Measurements from ENCODE around the gene OR5K4.

Gene OR5K4

GRCh38 chr3:98402507-98402906 lies 48.9 kb downstream of the OR5K4 start:
- Histone ChIP-seq H3K79me2 (ENCODE audit: control insufficient read depth, low read length) (no peaks in the 10 kb centered on the region), H4K20me1 (ENCODE audit: control insufficient read depth, insufficient read depth, low read depth, low read length) (no peaks in the 10 kb centered on the region), H3K4me3 (ENCODE audit: low read length) (no peak overlapping the region), H3K4me1 (ENCODE audit: control insufficient read depth, low read length) (peaks cover 13% of the 10 kb centered on the region), H3K9me3 (ENCODE audit: control insufficient read depth, insufficient read depth, low read length) (peaks cover 11% of the 10 kb centered on the region; the same call in 1 of the 2 replicates), H3K36me3 (ENCODE audit: control insufficient read depth, low read length) (no peaks in the 10 kb centered on the region), H3K9me2 (replicated peaks; ENCODE audit: control insufficient read depth, low read length) (no peaks in the 10 kb centered on the region), H3K27me3 (ENCODE audit: control insufficient read depth, low read length) (no peaks in the 10 kb centered on the region), H3F3A (ENCODE audit: control insufficient read depth, insufficient read depth) (no peaks in the 10 kb centered on the region), H3K27ac (ENCODE audit: low read depth, low read length) (no peak overlapping the region), H3K4me2 (ENCODE audit: low read length) (no peak overlapping the region)
- no peak for TF ChIP-seq EZH2phosphoT487 (IDR thresholded peaks at IDR 0.05; ENCODE audit: borderline replicate concordance, low read length)
- TF ChIP-seq CTCF (IDR thresholded peaks at IDR 0.05; ENCODE audit: low read depth, low read length, poor library complexity, severe bottlenecking), result no peak

GRCh38 chr3:98404010-98404409 lies 50.4 kb downstream of the OR5K4 start:
- peaks cover 13% of the 10 kb centered on the region for H3K4me1 ChIP-seq (ENCODE audit: control insufficient read depth, low read length)
- H3K4me3 ChIP-seq (ENCODE audit: low read length), result no peak overlapping the region
- no peaks in the 10 kb centered on the region for H3K9me2 ChIP-seq (replicated peaks; ENCODE audit: control insufficient read depth, low read length)
- H3K4me2 ChIP-seq (ENCODE audit: low read length), result no peak overlapping the region
- no peaks in the 10 kb centered on the region for H3K36me3 ChIP-seq (ENCODE audit: control insufficient read depth, low read length)
- H3K27ac ChIP-seq (ENCODE audit: low read depth, low read length), result no peak overlapping the region
- TF ChIP-seq CTCF (IDR thresholded peaks at IDR 0.05; ENCODE audit: low read depth, low read length, poor library complexity, severe bottlenecking) (no peak), EZH2phosphoT487 (IDR thresholded peaks at IDR 0.05; ENCODE audit: borderline replicate concordance, low read length) (no peak)
- H3K27me3 ChIP-seq (ENCODE audit: control insufficient read depth, low read length), result no peaks in the 10 kb centered on the region
- H3K79me2 ChIP-seq (ENCODE audit: control insufficient read depth, low read length), result no peaks in the 10 kb centered on the region
- H4K20me1 ChIP-seq (ENCODE audit: control insufficient read depth, insufficient read depth, low read depth, low read length), result no peaks in the 10 kb centered on the region
- H3F3A ChIP-seq (ENCODE audit: control insufficient read depth, insufficient read depth), result no peaks in the 10 kb centered on the region
- 0 out of 2 replicates have a peak, but pooled peaks cover 5% of the 10 kb centered on the region for H3K9me3 ChIP-seq (ENCODE audit: control insufficient read depth, insufficient read depth, low read length)
